GM12865 (cell line): ENCODE results near the gene TRPM6.

Source experiments
- DNase-seq: peaks from one replicate; pipeline ENCODE4 v3.0.0; 2010; ENCODE audit warnings: low read depth
- H3K4me3 ChIP-seq: 2 replicates; pipeline ENCODE4 v1.5.1; 2011; ENCODE audit warnings: mild to moderate bottlenecking, low read depth, low read length, control low read depth
- TF ChIP-seq, protein P1 (sequence below): IDR thresholded peaks from 2 replicates; pipeline ENCODE4 v1.5.1; 2011; ENCODE audit warnings: low read length, control low read depth, low read depth, inconsistent platforms; ENCODE audit not compliant: insufficient read depth; ENCODE audit errors: missing control alignments

The TRPM6 gene

GRCh38 chr9:74838351-74838750 is 49.4 kb downstream of the TRPM6 start:
- TF ChIP-seq, protein P1, sequence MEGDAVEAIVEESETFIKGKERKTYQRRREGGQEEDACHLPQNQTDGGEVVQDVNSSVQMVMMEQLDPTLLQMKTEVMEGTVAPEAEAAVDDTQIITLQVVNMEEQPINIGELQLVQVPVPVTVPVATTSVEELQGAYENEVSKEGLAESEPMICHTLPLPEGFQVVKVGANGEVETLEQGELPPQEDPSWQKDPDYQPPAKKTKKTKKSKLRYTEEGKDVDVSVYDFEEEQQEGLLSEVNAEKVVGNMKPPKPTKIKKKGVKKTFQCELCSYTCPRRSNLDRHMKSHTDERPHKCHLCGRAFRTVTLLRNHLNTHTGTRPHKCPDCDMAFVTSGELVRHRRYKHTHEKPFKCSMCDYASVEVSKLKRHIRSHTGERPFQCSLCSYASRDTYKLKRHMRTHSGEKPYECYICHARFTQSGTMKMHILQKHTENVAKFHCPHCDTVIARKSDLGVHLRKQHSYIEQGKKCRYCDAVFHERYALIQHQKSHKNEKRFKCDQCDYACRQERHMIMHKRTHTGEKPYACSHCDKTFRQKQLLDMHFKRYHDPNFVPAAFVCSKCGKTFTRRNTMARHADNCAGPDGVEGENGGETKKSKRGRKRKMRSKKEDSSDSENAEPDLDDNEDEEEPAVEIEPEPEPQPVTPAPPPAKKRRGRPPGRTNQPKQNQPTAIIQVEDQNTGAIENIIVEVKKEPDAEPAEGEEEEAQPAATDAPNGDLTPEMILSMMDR = no peak
- no peak overlapping the region for H3K4me3 ChIP-seq
- no peak for DNase-seq

DNA sequence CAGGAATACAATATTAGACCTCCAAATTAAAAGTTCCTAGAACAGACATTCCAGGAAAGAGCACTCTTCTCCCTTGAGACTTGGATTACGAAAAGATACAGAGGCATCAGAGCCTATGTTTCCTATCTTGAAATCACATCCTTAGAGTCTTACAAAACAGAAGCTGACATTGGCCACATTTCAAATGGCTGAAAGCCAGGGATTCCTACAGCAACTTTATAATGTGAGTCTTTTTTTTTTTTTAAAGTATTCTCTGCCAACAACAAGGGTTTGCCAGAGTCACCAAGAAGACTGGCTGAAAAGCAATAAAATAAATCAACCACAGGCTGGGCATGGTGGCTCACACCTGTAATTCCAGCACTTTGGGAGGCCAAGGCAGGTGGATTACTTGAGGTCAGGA is 63.1 kb downstream of the TRPM6 start:
- TF ChIP-seq, protein P1 = no peak
- no peak for DNase-seq
- no peak overlapping the region for H3K4me3 ChIP-seq

DNA sequence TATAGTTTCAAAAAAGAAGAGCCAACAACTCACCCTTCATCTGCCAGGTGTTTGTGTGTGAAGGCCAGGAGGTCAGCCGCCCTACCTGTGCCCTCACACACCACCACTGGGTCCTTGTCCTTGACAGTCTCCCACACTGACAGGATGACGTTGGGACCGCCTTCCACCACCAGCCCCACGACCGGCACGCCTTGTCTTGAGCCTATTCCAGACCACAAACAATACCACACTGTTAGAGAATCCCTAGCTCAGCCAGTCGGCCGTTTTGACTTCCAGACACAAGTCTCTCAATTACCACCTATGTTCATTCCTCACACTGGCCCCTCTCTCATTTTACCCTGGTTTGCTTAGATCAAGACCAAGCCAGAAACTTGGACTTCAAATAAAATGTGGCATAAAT is 66.1 kb downstream of the TRPM6 start:
- DNase-seq = no peak
- TF ChIP-seq, protein P1 = no peak

DNA sequence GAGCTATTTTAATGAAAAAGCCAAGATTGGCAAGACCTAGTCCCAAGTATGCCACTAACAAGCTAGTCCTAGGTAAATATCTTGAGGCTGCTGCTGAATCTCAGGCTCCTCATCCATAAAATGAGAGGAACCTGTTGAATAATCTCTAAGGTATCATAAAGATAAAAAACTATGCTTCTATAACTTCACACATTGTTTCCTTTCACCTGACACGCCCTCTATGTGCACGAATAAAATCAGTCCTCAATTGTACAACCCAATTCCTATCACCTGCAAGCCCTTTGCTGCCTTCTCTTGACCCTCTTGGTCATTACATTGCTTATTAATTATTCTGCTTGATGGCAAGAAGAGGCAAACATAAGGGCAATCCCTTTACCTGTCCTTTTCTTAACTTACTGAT is 69.9 kb downstream of the TRPM6 start:
- H3K4me3 ChIP-seq = no peak overlapping the region
- TF ChIP-seq, protein P1 = no peak
- no peak for DNase-seq

More for the DNA sequence above, 66.1 kb downstream of the TRPM6 start:
- no peak overlapping the region for H3K4me3 ChIP-seq

- TF ChIP-seq, protein P1 = no peak
- no peak for DNase-seq
- no peak overlapping the region for H3K4me3 ChIP-seq
Observed at GRCh38 chr9:74817281-74817810, 70.4 kb downstream of the TRPM6 start.

- no peak overlapping the region for H3K4me3 ChIP-seq
- TF ChIP-seq, protein P1 = no peak
- DNase-seq = no peak
Observed at GRCh38 chr9:74810200-74810599, 77.5 kb downstream of the TRPM6 start.

DNA sequence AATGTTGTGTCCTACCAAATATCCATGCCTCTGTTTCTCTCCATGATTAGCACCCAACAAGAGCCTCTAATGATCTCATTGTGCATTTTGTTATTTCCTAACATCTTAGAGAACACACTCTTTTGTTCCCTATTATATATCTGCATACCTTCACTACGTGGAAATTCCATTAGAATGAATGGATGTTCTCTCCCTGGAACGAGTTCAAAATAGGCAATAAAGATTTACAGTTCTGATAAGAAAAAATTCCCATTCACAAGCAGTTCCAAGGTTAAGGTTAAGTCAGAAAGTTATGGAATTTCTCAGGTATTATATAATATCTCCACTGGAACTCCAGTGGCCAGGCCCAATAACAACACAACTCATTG is 83.7 kb downstream of the TRPM6 start:
- no peak overlapping the region for H3K4me3 ChIP-seq
- no peak for DNase-seq
- TF ChIP-seq, protein P1 = no peak
